GM04503 (cell line): ENCODE measurements around the gene CELF2.
"Not testable (repeated sequence)": the region's sequence is repeated elsewhere in the genome, so short reads cannot be mapped to it uniquely, and the experiment has no call there.

Source experiments
- DNase-seq: peaks from one replicate; pipeline ENCODE4 v3.0.0-alpha.2; 2012; ENCODE audit warnings: low read depth

The CELF2 gene

GRCh38 chr10:11357439-11357838, 339.8 kb downstream of the CELF2 start:
- DNase-seq, result no peak

- DNase-seq, result no peak
These were observed 340.3 kb downstream of the CELF2 start for GRCh38 chr10:11358011-11358410.

GRCh38 chr10:11358923-11359575, 341.4 kb downstream of the CELF2 start:
- no peak for DNase-seq

DNA sequence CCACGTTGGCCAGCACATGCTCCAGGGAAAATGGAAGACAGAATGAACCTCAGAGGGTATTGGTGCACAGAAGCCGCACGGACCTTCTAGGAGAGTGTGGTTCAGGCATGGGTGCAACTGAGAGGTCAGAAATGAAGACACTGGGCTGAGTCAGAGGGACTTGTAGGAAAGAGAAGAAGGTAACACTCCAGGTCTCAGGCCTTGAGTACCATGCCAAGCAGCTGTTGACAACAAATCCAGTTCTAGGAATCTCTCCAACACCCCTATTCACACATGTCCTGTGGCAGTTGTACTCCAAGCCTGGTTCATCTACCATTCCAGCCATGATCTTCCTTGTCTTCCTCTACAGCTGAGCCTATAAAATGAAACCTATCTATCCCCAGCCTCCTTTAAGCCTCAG, 342.2 kb downstream of the CELF2 start:
- DNase-seq, result no peak

GRCh38 chr10:11363497-11363896, 345.8 kb downstream of the CELF2 start:
- no peak for DNase-seq

DNA sequence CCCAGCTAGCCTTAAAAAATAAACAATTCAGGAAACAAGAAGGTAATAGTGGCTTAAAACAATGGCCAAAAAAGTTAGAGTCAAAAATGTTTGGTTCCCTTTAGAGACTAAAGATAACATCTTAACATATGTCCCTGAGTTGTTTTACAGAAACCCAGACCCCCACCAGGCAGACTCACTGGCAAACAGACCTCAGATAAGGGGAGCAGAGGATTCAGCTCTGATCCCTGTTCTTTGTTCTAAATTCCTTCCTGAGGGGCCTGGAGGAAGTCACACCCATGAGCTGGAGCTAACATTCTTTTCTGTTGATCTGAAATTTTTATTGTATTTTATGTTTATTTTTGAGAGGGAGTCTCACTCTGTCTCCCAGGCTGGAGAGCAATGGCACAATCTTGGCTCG, 346.6 kb downstream of the CELF2 start:
- no peak for DNase-seq

- not testable (repeated sequence) for DNase-seq
These were observed 349.2 kb downstream of the CELF2 start for GRCh38 chr10:11366889-11367288.

DNA sequence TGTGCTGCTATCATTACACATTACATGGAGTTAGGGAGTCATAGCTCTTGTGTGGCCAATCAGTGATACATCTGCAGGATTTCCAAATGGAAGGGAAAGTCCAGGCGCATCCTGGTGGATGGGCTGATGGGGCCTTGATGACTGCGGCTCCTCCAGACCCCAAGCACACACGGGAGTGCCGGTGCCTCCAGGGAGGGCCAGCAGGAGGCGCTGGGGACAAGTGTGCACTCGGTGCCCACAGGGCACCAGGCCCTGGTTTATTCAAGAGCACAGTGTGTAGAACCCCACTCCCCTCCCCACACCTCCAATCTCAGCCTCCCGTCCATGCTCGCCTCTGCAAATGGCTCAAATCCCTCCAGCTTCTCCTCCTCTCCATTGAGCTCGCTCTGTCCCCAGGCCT, 349.8 kb downstream of the CELF2 start:
- no peak for DNase-seq

DNA sequence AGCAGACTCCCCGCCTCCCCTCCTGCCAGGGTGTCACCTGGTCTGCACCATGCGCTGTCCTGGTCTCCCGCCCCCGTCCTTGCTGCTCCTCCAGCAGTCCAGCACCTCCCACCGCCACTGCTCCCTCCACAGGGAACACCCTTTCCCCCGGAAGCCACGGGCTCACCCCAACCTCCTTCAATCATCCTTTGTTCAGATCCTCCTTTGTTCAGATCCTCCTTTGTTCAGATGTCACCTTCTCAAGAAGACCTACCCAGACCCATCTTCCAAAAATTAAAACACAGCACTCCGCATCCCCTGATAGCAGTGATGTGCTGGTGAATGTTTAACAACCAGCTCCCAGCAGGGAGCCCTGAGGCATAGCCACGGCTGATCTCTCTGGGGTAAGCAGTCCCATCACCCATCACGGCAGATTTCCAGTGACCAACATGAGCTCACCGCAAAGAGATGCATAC, 356.1 kb downstream of the CELF2 start:
- DNase-seq, result no peak

DNA sequence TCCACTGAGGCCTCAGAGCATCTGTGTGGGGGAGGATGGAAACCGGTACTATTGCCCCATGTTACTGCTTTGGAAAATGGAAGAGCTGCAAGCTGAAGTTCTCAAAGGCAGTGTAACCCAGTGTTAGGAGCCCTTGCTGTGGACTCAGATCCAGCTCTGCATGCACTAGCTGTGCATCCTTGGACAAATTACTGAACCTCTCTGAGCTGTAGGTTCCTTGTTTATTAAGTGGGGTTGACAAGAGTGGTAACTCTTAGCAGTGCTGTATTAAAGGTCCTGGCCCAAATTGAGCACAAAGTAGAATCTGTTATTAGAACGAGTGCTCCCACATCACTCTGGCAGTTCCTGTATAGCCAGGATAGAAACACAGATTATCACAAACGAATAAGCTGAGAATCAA, 359.6 kb downstream of the CELF2 start:
- no peak for DNase-seq

- DNase-seq, result no peak
These were observed 361.2 kb downstream of the CELF2 start for GRCh38 chr10:11378835-11379234.

DNA sequence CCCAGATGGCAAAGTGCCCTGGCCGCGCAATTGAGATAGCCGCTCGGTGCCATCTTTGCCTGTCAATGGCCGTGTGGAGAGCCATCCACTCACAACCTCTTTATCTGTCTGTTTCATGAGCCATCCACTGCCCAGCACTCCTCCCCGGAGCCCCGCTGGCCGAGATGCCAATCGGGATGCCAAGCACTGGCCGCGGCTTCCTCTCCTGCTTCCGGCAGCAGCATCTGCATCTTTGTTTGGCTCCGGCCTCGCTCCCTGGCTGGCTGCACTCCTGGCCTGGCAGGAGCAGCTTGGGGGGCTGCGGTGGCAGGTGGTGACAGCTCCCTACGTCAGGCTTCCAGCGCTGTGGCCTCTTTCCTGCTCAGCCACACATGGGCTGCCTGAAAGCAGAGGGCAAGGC, 362.1 kb downstream of the CELF2 start:
- no peak for DNase-seq

DNA sequence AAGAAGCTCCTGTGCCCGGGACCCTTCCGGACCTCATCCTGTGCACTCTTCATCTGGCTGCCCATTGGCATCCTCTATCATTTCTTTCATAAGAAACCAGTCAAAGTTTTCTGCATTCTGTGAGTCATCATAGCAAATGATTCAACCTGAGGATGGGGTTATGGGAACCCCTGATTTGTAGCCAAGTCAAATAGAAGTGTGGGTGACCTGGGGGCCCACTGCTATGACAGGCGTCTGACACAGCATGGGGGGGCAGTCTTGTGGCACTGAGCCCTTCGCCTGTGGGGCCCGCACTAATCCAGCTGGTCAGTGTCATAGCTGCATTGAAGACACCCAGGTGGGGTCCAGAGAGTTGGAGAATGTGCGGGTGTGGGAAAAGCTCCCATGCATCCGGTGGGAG, 363.4 kb downstream of the CELF2 start:
- no peak for DNase-seq

- DNase-seq, result no peak
These were observed 363.8 kb downstream of the CELF2 start for GRCh38 chr10:11381511-11381910.

DNA sequence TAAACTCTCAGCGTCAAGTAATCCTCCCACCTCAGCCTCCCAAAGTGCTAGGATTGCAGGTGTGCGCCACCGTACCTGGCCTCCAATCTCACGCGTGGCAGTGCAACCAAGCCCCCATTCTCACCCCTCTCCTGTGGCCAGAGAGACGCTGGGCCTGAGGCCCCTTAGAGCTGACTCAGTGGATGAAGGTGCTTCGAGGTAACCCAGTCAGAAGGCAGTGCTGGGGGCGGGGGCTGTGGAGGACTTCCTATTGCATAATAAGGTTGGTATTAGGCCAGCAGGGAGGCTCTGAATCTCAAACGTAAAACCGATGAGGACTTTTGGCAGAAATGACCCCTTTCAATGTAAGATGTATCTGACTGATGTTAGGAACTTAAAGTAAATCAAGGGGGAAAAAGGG, 364.5 kb downstream of the CELF2 start:
- no peak for DNase-seq

DNA sequence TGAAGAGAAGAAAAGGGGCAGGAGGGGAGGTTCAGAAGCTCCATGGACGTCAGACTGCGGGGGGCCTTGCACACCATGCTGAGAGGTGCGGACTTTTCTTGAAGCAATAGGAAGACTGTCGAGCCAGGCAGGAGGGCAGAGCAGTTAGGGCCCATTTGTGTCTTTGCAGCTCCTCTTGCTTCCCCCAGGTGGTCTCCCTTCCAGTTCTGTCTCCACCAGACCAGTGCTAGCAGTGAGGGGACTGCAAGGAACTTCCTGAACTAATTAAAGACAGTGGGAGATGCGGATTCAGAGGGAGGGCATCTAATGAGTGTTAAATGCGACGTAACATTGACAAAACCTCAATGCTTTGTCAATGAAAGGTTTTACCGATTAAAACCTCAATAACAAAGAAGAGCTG, 368.4 kb downstream of the CELF2 start:
- no peak for DNase-seq
